Measurements from ENCODE around the gene TOLLIP.

GRCh38 chr11:1278766-1279673 is 30.4 kb downstream of the TOLLIP start:
- TF ChIP-seq CBX5 (IDR thresholded peaks at IDR 0.05; ENCODE audit: low read depth, low read length) = no peak
- TF ChIP-seq CTCF (IDR thresholded peaks at IDR 0.05; ENCODE audit: control extremely low read depth in 1 of 3, insufficient read depth in 1 of 3, low read depth in 1 of 3, low read length in 3 of 3) = no peak
- no peak for TF ChIP-seq E2F6 (IDR thresholded peaks at IDR 0.05)
- TF ChIP-seq ATF3 (IDR thresholded peaks at IDR 0.05; ENCODE audit: insufficient read depth, low read depth, low read length) = no peak
- no peak for TF ChIP-seq EP300 (IDR thresholded peaks at IDR 0.05; ENCODE audit: borderline replicate concordance in 1 of 2, low read depth in 2 of 2, low read length in 2 of 2)
- TF ChIP-seq SP1 (IDR thresholded peaks at IDR 0.05; ENCODE audit: low read depth, low read length) = no peak
